Naive thymus-derived CD4-positive, alpha-beta T cell (primary cell): Measurements from ENCODE around the gene HSPBP1. TPM values are rescaled to one million over a fixed set of nuclear protein-coding genes. Genes with fewer than 3 reads are reported as not detected.
"Not testable (repeated sequence)": the region's sequence is repeated elsewhere in the genome, so short reads cannot be mapped to it uniquely, and the experiment has no call there.

Experiments used
- ATAC-seq: fragments of 150-1000 bp; cut with Tn5 transposase; 2 replicates; pipeline ENCODE4 v1.10.0; 2021; ENCODE audit warnings: mild to moderate bottlenecking, moderate library complexity
- CTCF ChIA-PET: fragments of 350-600 bp; sonication (Branson Sonifier 250); formaldehyde crosslinking; loops from one replicate; lab custom pipeline; 2021; ENCODE audit warnings: antibody characterized with exemption; lab: Charles Lee
- POLR2A ChIA-PET: fragments of 350-600 bp; sonication (Branson Sonifier 250); formaldehyde crosslinking; loops from one replicate; lab custom pipeline; 2021; ENCODE audit warnings: antibody characterized with exemption, inconsistent platforms; lab: Charles Lee
- DNase-seq, 9 donors: peaks; one replicate each; pipeline versions ENCODE4 v3.0.0 to v3.0.0-alpha.2; 2020 to 2022; ENCODE audit warnings: mixed read lengths in 1 of 9
- H3K27ac ChIP-seq: one replicate; pipeline ENCODE4 v1.7.0; 2013; ENCODE audit warnings: mild to moderate bottlenecking, low read depth, low read length, moderate library complexity
- H3K27me3 ChIP-seq, 2 donors: one replicate each; pipeline ENCODE4 v1.7.0; 2013; ENCODE audit warnings: low read length in 2 of 2, mild to moderate bottlenecking in 2 of 2, moderate library complexity in 2 of 2; ENCODE audit not compliant: control insufficient read depth in 2 of 2, insufficient read depth in 2 of 2
- H3K36me3 ChIP-seq, 3 experiments: 1 replicate in 2 of 3; 2 replicates in 1 of 3; pipeline ENCODE4 v1.7.0; 2013; ENCODE audit warnings: low read length in 3 of 3, mild to moderate bottlenecking in 3 of 3, moderate library complexity in 1 of 3; ENCODE audit not compliant: insufficient read depth in 3 of 3, control insufficient read depth in 2 of 3
- H3K4me1 ChIP-seq, 2 donors: one replicate each; pipeline ENCODE4 v1.7.0; 2013; ENCODE audit warnings: low read length in 2 of 2, mild to moderate bottlenecking in 2 of 2, moderate library complexity in 1 of 2; ENCODE audit not compliant: control insufficient read depth in 2 of 2, insufficient read depth in 2 of 2
- H3K4me3 ChIP-seq: 2 replicates; pipeline ENCODE4 v1.7.0; 2013; ENCODE audit warnings: mild to moderate bottlenecking, low read length
- H3K9me3 ChIP-seq, 3 experiments: 1 replicate in 2 of 3; 2 replicates in 1 of 3; pipeline ENCODE4 v1.7.0; 2013; ENCODE audit warnings: low read length in 3 of 3; ENCODE audit not compliant: control insufficient read depth in 2 of 3
- H3K27ac Mint-ChIP-seq, 9 donors: one replicate each; pipeline ENCODE4 v1.8.0; 2020 to 2022; ENCODE audit warnings: mixed read lengths in 9 of 9, mild to moderate bottlenecking in 8 of 9, moderate library complexity in 5 of 9, inconsistent platforms in 2 of 9
- H3K27me3 Mint-ChIP-seq, 5 donors: one replicate each; pipeline ENCODE4 v1.8.0; 2021 to 2022; ENCODE audit warnings: mixed read lengths in 5 of 5, mild to moderate bottlenecking in 1 of 5
- H3K36me3 Mint-ChIP-seq, 5 donors: one replicate each; pipeline ENCODE4 v1.8.0; 2020 to 2022; ENCODE audit warnings: mixed read lengths in 5 of 5, mild to moderate bottlenecking in 3 of 5, inconsistent platforms in 1 of 5
- H3K4me1 Mint-ChIP-seq, 7 donors: one replicate each; pipeline ENCODE4 v1.8.0; 2020 to 2022; ENCODE audit warnings: mixed read lengths in 7 of 7, mild to moderate bottlenecking in 3 of 7, inconsistent platforms in 1 of 7
- H3K4me3 Mint-ChIP-seq, 10 donors: one replicate each; pipeline ENCODE4 v1.8.0; 2020 to 2022; ENCODE audit warnings: mild to moderate bottlenecking in 10 of 10, mixed read lengths in 10 of 10, moderate library complexity in 6 of 10, inconsistent platforms in 2 of 10
- H3K9me3 Mint-ChIP-seq, 11 donors: one replicate each; pipeline ENCODE4 v1.8.0; 2020 to 2022; ENCODE audit warnings: mixed read lengths in 11 of 11, mild to moderate bottlenecking in 4 of 11, inconsistent platforms in 1 of 11, moderate library complexity in 1 of 11
- intact Hi-C, 2 donors: fragments of 100-400 bp; cut with micrococcal nuclease; formaldehyde crosslinking; loops; one replicate each; pipeline ENCODE4 v1.15.1; 2023
- polyA plus RNA-seq, 2 donors: library from polyadenylated mRNA; unstranded; fragments of 300-500 nt; fragmentation: Illumina TruSeq; gene quantifications; one replicate each; pipeline ENCODE4 v1.2.3, GENCODE V29; 2021
- total RNA-seq, 6 experiments: library from RNA in 5 of 6; stranded (reverse) in 5 of 6; gene quantifications; 1 replicate in 5 of 6; 2 replicates in 1 of 6; pipeline ENCODE4 v1.2.3 and lab custom pipeline; 2021 to 2026

HSPBP1 gene
- total RNA-seq (10 to 100 TPM; 15.0 to 30.0 (median 16.0) TPM), polyA plus RNA-seq (10 to 100 TPM; 35.4 to 44.7 TPM), total RNA-seq (lab: John Stamatoyannopoulos, UW) (14.1 reads per million, percentile 43 among the genes with 10 or more reads in this experiment)

DNA sequence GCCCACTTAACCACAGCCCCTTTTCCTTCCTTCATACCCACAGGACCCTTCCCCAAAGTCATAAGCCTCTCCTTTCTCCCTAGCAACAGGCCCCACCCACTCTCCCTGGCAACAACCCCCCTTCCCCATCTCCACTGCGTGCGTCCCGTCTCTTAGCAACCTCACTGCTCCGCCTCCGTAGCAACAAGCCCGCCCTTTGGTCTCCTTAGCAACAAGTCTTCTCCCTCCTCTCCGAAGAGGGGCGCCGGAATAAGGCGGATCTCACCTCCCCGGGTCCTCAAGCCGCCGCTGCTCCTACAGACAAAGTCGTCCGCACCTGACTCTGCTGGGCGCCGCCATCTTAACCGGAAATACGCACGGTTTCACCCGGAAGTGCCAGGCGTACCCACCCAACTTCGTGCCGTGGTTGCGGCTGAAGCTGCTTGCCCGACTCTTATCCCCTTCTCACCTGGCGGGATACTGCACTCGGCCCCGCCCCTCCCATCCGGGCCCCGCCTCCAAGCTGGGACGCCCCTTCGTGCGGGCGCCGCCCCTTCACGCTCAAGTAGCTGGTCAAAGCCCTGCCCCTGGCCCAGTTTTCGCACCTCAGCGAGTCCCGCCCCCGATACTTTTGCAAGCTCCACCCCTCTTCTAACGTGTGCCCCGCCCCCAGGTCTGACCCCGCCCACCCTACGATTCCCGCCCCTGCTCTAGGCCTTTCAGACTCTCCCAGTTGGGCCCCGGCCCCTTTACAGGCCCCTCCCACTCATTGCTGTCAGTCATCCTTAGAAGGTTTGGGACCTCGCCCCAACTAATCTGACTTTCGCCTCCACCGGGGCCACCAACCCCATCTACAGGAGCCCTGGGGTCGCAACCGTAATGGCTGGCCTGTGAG, at the start of gene HSPBP1:
Gene HSPBP1 (minus strand): TSS at position 341 of the 874 bp plus-strand sequence. CDS start 502 bp downstream, outside the sequence.
- Histone ChIP-seq H3K27me3 (no peaks in the 10 kb centered on the region), H3K4me1 (peaks cover 6 to 32% of the 10 kb centered on the region in 2 donors), H3K36me3 (peaks cover 0 to 24% (median 0%) of the 10 kb centered on the region in 3 experiments), H3K9me3 (no peaks in the 10 kb centered on the region), H3K27ac (peak within 1 kb of the TSS; percentile 89), H3K4me3 (peak within 1 kb of the TSS; percentile 91)
- Mint-ChIP-seq H3K36me3 (peaks cover 0 to 19% (median 8%) of the 10 kb centered on the region in 5 donors), H3K4me3 (peak within 1 kb of the TSS; percentile 92 to 100 (median 98)), H3K9me3 (peaks cover 0 to 1% (median 0%) of the 10 kb centered on the region in 11 donors), H3K27me3 (peaks cover 0 to 9% (median 0%) of the 10 kb centered on the region in 5 donors), H3K4me1 (peaks cover 12 to 52% (median 39%) of the 10 kb centered on the region in 7 donors), H3K27ac (peak within 1 kb of the TSS; percentile 91 to 100 (median 98))
- intact Hi-C loops: loop anchor here (1.0 to 2.0 kb wide), 15 partner anchors 12 to 344 kb away; partner anchors contain the start of genes KMT5C (in 2 of the 2), PPP6R1 (in 2 of the 2), RPL28 (in 2 of the 2) and ZNF628 (in 2 of the 2)
- CTCF ChIA-PET: interaction anchor here (0.8 to 1.5 kb wide), 3 partner anchors 11 to 139 kb away, joined by 4 to 6 read pairs (median 5); no protein-coding TSS in a partner anchor
- peak; percentile 92 for ATAC-seq
- POLR2A ChIA-PET: interaction anchor here (0.5 to 8.2 kb wide), 13 partner anchors 10 to 375 kb away, joined by 3 to 156 read pairs (median 5); partner anchors contain the start of genes KMT5C, PPP6R1, RPL28 and TMEM238
- DNase-seq: peak; percentile 88 to 96 (median 96)

GRCh38 chr19:55328774-55329318, 48.9 kb upstream of the HSPBP1 start:
- H3K27ac ChIP-seq, H3K36me3 Mint-ChIP-seq, H3K9me3 Mint-ChIP-seq, POLR2A ChIA-PET, H3K4me1 ChIP-seq, intact Hi-C loops, H3K4me3 ChIP-seq, H3K4me3 Mint-ChIP-seq, H3K9me3 ChIP-seq, H3K4me1 Mint-ChIP-seq, CTCF ChIA-PET, ATAC-seq, H3K36me3 ChIP-seq, H3K27ac Mint-ChIP-seq, DNase-seq, H3K27me3 ChIP-seq: not testable (repeated sequence)
- peaks cover 0 to 14% (median 7%) of the 10 kb centered on the region in 5 donors for H3K27me3 Mint-ChIP-seq

DNA sequence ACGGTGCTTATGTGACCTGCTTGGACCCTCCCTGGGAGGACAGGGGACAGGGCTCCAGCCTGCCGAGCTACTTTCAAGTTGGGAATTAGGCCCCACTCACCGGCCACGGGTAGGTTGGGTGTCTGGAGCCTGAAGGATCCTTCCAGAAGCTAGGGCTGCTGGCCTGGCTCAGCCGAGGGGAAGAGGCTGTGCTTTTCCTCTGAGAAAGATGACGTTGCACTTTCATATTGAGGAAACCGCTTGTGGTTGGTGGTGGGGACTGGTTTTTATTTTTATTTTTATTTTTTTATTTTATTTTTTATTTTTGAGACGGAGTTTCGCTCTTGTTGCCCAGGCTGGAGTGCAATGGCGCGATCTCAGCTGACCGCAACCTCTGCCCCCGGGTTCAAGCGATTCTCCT, 45.3 kb upstream of the HSPBP1 start, which contains the start of gene TMEM150B:
Gene TMEM150B (minus strand): TSS at position 170 of the 400 bp plus-strand sequence. CDS start 4,305 bp downstream, outside the sequence.
- DNase-seq: no peak
- Histone ChIP-seq H3K4me1 (no peaks in the 10 kb centered on the region), H3K9me3 (no peaks in the 10 kb centered on the region), H3K36me3 (no peaks in the 10 kb centered on the region), H3K27ac (no peak within 1 kb of the TSS), H3K27me3 (no peaks in the 10 kb centered on the region), H3K4me3 (no peak within 1 kb of the TSS)
- intact Hi-C loops: no loop called here
- Mint-ChIP-seq H3K9me3 (no peaks in the 10 kb centered on the region), H3K4me3 (no peak within 1 kb of the TSS), H3K4me1 (peaks cover 0 to 14% (median 0%) of the 10 kb centered on the region in 7 donors), H3K27me3 (peaks cover 0 to 16% (median 4%) of the 10 kb centered on the region in 5 donors), H3K36me3 (peaks cover 0 to 3% (median 0%) of the 10 kb centered on the region in 5 donors), H3K27ac (peak within 1 kb of the TSS in 1 of 9 donors; percentile 52)
- ATAC-seq: no peak
- POLR2A ChIA-PET: no interaction called here
- CTCF ChIA-PET: no interaction called here

DNA sequence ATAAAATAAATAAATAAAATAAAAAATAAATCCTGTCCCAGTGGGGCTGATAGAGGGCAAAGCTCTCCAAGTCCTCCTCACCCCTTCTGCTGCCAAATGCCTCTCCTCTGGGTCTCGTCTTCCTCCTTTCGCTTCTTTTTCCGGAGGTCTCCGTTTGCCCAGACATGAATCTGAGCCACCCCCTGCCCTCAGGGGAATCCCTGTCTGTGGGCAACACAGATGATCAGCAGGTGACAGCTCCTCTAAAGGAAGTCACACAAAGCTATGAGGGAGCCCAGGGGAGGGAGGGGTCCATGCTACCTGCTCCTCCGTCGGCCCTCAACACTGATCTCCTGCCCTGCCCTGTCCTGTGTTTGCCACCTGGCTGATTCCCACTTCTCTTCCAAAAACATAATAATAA, 44.8 kb upstream of the HSPBP1 start:
- ChIA-PET CTCF (no interaction called here), POLR2A (no interaction called here)
- Histone ChIP-seq H3K4me1 (no peaks in the 10 kb centered on the region), H3K27ac (no peak overlapping the region), H3K4me3 (no peak overlapping the region), H3K9me3 (no peaks in the 10 kb centered on the region), H3K36me3 (no peaks in the 10 kb centered on the region), H3K27me3 (no peaks in the 10 kb centered on the region)
- no peak for DNase-seq
- peaks cover 0 to 16% (median 4%) of the 10 kb centered on the region in 5 donors for H3K27me3 Mint-ChIP-seq
- peak overlapping the region in 1 of 9 donors; percentile 21 for H3K27ac Mint-ChIP-seq
- ATAC-seq: no peak
- peaks cover 0 to 14% (median 0%) of the 10 kb centered on the region in 7 donors for H3K4me1 Mint-ChIP-seq
- no peaks in the 10 kb centered on the region for H3K9me3 Mint-ChIP-seq
- H3K36me3 Mint-ChIP-seq: peaks cover 0 to 3% (median 0%) of the 10 kb centered on the region in 5 donors
- no peak overlapping the region for H3K4me3 Mint-ChIP-seq
- intact Hi-C loops: no loop called here

DNA sequence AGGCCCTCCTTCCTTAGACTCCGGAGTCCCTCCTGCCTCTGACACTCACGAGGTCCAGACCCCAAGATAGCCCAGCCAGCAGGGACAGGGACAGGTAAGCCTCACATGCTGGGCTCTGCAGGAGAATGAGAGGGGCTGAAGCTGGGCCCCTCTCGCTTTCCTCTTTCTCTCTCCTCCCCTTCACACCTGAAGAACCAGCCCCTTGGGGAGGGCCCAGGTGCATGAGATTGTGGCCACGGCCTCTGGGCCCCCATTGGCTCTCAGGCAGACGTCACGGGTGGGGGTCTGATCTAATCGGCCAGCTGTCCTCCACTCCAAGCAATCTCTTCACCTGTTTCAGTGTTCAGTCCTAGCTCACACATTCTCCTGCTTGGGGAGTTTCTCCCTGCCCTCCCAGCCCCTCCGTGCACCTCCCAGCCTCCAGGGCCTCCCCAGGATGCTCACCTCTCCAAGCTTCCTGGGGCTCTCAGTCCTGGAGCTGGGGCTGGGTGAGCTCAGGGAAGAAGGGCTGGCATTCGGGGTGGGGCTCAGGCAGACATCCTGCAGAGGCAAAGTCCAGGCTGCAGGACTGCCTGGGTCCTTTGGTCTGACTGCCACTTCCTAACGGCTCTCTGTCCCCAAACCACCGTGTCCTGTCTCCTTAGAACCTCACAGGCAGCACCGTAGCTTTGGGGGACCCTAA, 42.4 kb upstream of the HSPBP1 start:
- DNase-seq: no peak
- no peak for ATAC-seq
- Mint-ChIP-seq H3K36me3 (no peaks in the 10 kb centered on the region), H3K27ac (no peak overlapping the region), H3K27me3 (peaks cover 0 to 13% (median 0%) of the 10 kb centered on the region in 5 donors), H3K4me1 (peaks cover 0 to 12% (median 0%) of the 10 kb centered on the region in 7 donors), H3K4me3 (no peak overlapping the region), H3K9me3 (no peaks in the 10 kb centered on the region)
- H3K4me1 ChIP-seq: no peaks in the 10 kb centered on the region
- intact Hi-C loops: no loop called here
- no peak overlapping the region for H3K4me3 ChIP-seq
- H3K27ac ChIP-seq: no peak overlapping the region
- ChIA-PET CTCF (no interaction called here), POLR2A (no interaction called here)
- H3K27me3 ChIP-seq: no peaks in the 10 kb centered on the region
- H3K9me3 ChIP-seq: no peaks in the 10 kb centered on the region
- H3K36me3 ChIP-seq: no peaks in the 10 kb centered on the region
